Bronchial epithelial cell (primary cell): ENCODE data around the gene DISC1. TPM values are rescaled to one million over a fixed set of nuclear protein-coding genes. Genes with fewer than 3 reads are reported as not detected.

Source experiments
- DNase-seq: peaks from one replicate; pipeline ENCODE4 v3.0.0-alpha.2; 2010; ENCODE audit warnings: low read depth
- FAIRE-seq: peaks from 2 replicates; lab custom pipeline; 2011; peaks lifted over from hg19 to GRCh38; lab: Jason Lieb, UNC
- H3K27me3 ChIP-seq: 2 replicates; pipeline ENCODE4 v1.5.1; 2011; ENCODE audit warnings: low read length; ENCODE audit not compliant: control insufficient read depth, insufficient read depth
- H3K36me3 ChIP-seq: 2 replicates; pipeline ENCODE4 v1.5.1; 2011; ENCODE audit warnings: low read length; ENCODE audit not compliant: control insufficient read depth, insufficient read depth
- H3K4me3 ChIP-seq: 2 replicates; pipeline ENCODE4 v1.5.1; 2011; ENCODE audit warnings: mild to moderate bottlenecking, low read depth, low read length, control low read depth
- total RNA-seq: library from RNA; depleted of rRNA; stranded (reverse); fragments of >200 nt; gene quantifications from 2 replicates; pipeline ENCODE4 v1.2.1, GENCODE V29; 2014
- TF ChIP-seq, protein P1 (sequence below): IDR thresholded peaks from 2 replicates; pipeline ENCODE4 v1.5.1; 2011; ENCODE audit warnings: mild to moderate bottlenecking, moderate library complexity, low read length, control low read depth, inconsistent platforms; ENCODE audit not compliant: insufficient read depth, severe bottlenecking

The DISC1 gene
- total RNA-seq, 1 donor from 2014 or later, result 0.79 TPM

DNA sequence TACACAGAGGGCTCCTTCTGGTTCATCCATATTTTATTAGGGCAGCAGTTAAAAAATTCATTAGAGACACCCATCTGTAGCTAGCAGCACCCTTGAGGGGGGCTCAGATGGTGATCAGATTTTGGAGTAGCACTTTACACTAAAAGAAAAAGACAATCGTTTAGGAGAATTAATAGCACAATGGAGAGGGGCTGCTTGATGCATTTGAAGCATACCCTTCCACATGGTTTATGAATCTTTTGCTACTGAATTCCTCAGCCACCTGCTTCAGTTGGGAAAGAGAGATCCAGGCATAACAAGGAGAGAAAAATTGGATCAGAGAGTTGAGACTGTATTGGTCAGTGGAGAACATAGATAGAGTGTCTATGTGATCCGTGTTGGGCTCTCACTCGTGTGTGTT, 54.4 kb downstream of the DISC1 start:
- peak; percentile 83 for FAIRE-seq
- H3K36me3 ChIP-seq, result no peaks in the 10 kb centered on the region
- DNase-seq, result no peak
- H3K27me3 ChIP-seq, result no peaks in the 10 kb centered on the region
- TF ChIP-seq, protein P1, sequence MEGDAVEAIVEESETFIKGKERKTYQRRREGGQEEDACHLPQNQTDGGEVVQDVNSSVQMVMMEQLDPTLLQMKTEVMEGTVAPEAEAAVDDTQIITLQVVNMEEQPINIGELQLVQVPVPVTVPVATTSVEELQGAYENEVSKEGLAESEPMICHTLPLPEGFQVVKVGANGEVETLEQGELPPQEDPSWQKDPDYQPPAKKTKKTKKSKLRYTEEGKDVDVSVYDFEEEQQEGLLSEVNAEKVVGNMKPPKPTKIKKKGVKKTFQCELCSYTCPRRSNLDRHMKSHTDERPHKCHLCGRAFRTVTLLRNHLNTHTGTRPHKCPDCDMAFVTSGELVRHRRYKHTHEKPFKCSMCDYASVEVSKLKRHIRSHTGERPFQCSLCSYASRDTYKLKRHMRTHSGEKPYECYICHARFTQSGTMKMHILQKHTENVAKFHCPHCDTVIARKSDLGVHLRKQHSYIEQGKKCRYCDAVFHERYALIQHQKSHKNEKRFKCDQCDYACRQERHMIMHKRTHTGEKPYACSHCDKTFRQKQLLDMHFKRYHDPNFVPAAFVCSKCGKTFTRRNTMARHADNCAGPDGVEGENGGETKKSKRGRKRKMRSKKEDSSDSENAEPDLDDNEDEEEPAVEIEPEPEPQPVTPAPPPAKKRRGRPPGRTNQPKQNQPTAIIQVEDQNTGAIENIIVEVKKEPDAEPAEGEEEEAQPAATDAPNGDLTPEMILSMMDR, result no peak
- no peak overlapping the region for H3K4me3 ChIP-seq

DNA sequence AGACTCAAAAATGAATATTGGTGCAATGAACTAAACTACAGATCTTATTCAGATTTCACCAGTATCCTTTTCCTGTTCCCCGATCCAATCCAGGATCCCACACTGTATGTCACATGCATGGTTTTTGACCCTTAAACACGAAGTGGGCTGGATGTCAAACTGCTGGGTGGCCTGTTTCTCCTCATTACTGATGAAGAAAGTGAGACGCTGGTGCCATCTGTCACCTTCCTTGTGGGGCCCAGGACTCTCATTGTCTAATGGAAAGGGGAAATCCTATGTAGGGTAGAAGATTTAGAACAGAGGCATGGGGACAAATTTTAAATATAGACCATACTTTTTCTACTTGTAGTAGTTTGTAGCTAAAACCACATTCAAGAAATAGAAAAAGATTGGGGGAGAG, 56.2 kb downstream of the DISC1 start:
- FAIRE-seq (no peak), DNase-seq (no peak)
- no peak overlapping the region for H3K4me3 ChIP-seq
- H3K36me3 ChIP-seq, result no peaks in the 10 kb centered on the region
- TF ChIP-seq, protein P1, result no peak
- no peaks in the 10 kb centered on the region for H3K27me3 ChIP-seq

DNA sequence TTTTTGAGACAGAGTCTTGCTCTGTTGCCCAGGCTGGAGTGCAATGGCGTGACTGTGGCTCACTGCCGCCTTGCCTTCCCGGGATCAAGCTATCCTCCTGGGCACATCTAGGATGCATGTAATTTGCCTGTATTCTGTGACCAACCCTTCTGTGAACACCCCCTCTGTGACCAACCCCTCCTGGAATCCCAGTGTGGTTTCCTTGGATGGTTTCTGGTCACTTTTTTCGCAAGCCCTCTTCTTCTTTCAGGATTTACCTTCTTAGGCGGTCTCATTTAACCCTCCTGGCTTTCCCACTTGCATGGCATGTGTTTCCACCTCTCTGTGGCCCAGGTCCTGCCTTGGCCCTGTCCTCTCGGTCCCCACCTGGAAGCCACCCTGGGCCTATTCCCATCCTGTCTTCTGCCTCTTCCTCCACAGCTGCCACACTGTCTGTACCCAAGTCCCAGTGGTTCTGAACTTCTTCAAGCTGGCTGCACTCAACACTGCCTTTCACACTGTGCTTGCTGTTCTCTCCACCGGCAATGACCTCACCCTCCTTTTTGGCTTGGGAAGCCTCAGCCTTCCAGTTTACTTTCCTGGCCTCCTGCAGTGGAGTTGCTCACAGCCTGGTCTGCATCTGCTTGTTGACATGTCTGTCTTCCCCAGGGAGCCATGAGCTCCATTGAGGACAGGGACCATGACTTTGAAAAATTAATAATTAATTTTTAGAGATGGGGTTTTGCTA, 57.0 kb downstream of the DISC1 start:
- no peak overlapping the region for H3K4me3 ChIP-seq
- TF ChIP-seq, protein P1, result no peak
- no peaks in the 10 kb centered on the region for H3K27me3 ChIP-seq
- no peaks in the 10 kb centered on the region for H3K36me3 ChIP-seq
- FAIRE-seq (no peak), DNase-seq (no peak)

GRCh38 chr1:231684356-231685244, 58.0 kb downstream of the DISC1 start:
- Histone ChIP-seq H3K27me3 (no peaks in the 10 kb centered on the region), H3K4me3 (no peak overlapping the region), H3K36me3 (no peaks in the 10 kb centered on the region)
- DNase-seq, result peak; percentile 52
- FAIRE-seq, result no peak
- TF ChIP-seq, protein P1, result no peak

- FAIRE-seq (no peak), DNase-seq (no peak)
- no peak overlapping the region for H3K4me3 ChIP-seq
- no peaks in the 10 kb centered on the region for H3K36me3 ChIP-seq
- TF ChIP-seq, protein P1, result no peak
- H3K27me3 ChIP-seq, result no peaks in the 10 kb centered on the region
These were observed 59.8 kb downstream of the DISC1 start for GRCh38 chr1:231686384-231686783.
